Common myeloid progenitor, CD34-positive (primary cell): ENCODE measurements around the gene NR4A2.

Experiments
- CTCF ChIA-PET: fragments of 350-600 bp; sonication (Branson Sonifier 250); formaldehyde crosslinking; loops from one replicate; lab custom pipeline; 2021; ENCODE audit warnings: antibody characterized with exemption; lab: Charles Lee
- POLR2A ChIA-PET: fragments of 350-600 bp; sonication (Branson Sonifier 250); formaldehyde crosslinking; loops from one replicate; lab custom pipeline; 2021; ENCODE audit warnings: antibody characterized with exemption; lab: Charles Lee
- DNase-seq, 3 donors: peaks; one replicate each; pipeline versions ENCODE4 v3.0.0 to v3.0.0-alpha.2; 2013
- H3K27ac ChIP-seq, 2 experiments: 1 replicate in 1 of 2; 2 replicates in 1 of 2; pipeline ENCODE4 v1.7.0; 2013; ENCODE audit warnings: inconsistent platforms in 2 of 2, low read length in 2 of 2, mild to moderate bottlenecking in 2 of 2, low read depth in 1 of 2, moderate library complexity in 1 of 2; ENCODE audit not compliant: severe bottlenecking in 2 of 2, insufficient read depth in 1 of 2, poor library complexity in 1 of 2
- H3K27me3 ChIP-seq, 5 experiments: replicated peaks in 2 of 5; 1 replicate in 3 of 5; 2 replicates in 2 of 5; pipeline versions ENCODE4 v1.6.1 to v1.7.0; 2013; ENCODE audit warnings: low read length in 4 of 5, mild to moderate bottlenecking in 2 of 5, moderate library complexity in 2 of 5, inconsistent platforms in 1 of 5; ENCODE audit not compliant: insufficient read depth in 5 of 5, control insufficient read depth in 4 of 5
- H3K36me3 ChIP-seq, 4 experiments: 1 replicate in 2 of 4; 2 replicates in 2 of 4; pipeline versions ENCODE4 v1.6.1 to v1.7.0; 2013; ENCODE audit warnings: low read length in 3 of 4, control low read depth in 1 of 4, mild to moderate bottlenecking in 1 of 4; ENCODE audit not compliant: control insufficient read depth in 4 of 4, insufficient read depth in 4 of 4
- H3K4me1 ChIP-seq, 4 experiments: 1 replicate in 3 of 4; 2 replicates in 1 of 4; pipeline versions ENCODE4 v1.6.1 to v1.7.1; 2013; ENCODE audit warnings: low read length in 3 of 4, mild to moderate bottlenecking in 3 of 4, control low read depth in 1 of 4, inconsistent platforms in 1 of 4, moderate library complexity in 1 of 4; ENCODE audit not compliant: control insufficient read depth in 4 of 4, insufficient read depth in 4 of 4; ENCODE audit errors: control extremely low read depth in 1 of 4
- H3K4me3 ChIP-seq, 7 experiments: 1 replicate in 4 of 7; 2 replicates in 3 of 7; pipeline versions ENCODE4 v1.5.1 to v1.7.0; 2013; ENCODE audit warnings: mild to moderate bottlenecking in 7 of 7, low read length in 6 of 7, moderate library complexity in 6 of 7, inconsistent platforms in 2 of 7, low read depth in 2 of 7, control low read depth in 1 of 7; ENCODE audit not compliant: insufficient read depth in 4 of 7, control insufficient read depth in 1 of 7; ENCODE audit errors: extremely low read depth in 1 of 7
- H3K9me3 ChIP-seq, 5 experiments: 1 replicate in 4 of 5; 2 replicates in 1 of 5; pipeline versions ENCODE4 v1.6.1 to v1.7.1; 2013; ENCODE audit warnings: low read length in 4 of 5, mild to moderate bottlenecking in 2 of 5, inconsistent platforms in 1 of 5, low read depth in 1 of 5, moderate library complexity in 1 of 5; ENCODE audit not compliant: control insufficient read depth in 4 of 5, insufficient read depth in 2 of 5; ENCODE audit errors: control extremely low read depth in 1 of 5
- WGBS: methylation state at CpG from one replicate; pipeline ENCODE4 v1.1.5; 2013; ENCODE audit not compliant: insufficient coverage; 5-methylcytosine and 5-hydroxymethylcytosine counted together

NR4A2 gene

DNA sequence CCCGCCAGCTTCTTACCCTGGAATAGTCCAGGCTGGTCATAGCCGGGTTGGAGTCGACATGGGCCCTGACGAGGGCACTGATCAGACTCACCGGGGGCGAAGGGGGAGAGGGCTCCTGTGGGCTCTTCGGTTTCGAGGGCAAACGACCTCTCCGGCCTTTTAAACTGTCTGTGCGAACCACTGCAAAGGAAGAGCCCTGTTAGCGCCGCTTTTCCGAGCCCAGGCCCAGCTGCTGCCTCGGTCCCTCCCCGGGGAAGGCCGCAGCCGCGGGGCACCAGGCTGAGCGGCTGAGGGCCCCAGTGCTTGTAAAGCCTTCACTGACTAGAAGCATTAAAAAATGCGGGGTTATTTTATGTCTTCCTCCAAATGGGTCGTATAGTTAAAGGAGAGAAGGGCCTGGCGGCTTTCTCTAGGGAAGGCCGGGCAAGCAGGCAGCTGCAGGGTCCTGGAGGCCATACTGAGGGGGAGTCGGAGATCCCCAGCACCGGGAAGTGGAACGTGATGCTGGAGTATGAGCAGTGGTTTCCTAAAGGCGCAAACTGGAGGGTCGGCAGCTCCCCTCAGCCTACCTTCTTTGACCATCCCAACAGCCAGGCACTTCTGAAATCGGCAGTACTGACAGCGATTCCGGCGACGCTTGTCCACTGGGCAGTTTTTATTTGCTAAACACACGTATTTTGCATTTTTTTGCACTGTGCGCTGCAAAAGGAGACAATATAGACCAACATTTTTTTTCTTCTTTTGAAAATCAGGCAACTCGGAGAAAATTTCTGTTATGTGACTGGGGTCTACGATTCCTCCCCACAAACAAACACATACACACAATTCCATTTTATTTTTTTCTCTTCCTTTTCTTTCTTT, 4.5 kb downstream of the NR4A2 start:
- Histone ChIP-seq H3K36me3 (no peaks in the 10 kb centered on the region), H3K9me3 (peaks cover 0 to 16% (median 0%) of the 10 kb centered on the region in 5 experiments), H3K27ac (no peak overlapping the region), H3K27me3 (peaks cover 31 to 94% (median 69%) of the 10 kb centered on the region in 5 experiments), H3K4me3 (no peak overlapping the region), H3K4me1 (peaks cover 9 to 39% (median 32%) of the 10 kb centered on the region in 4 experiments)
- DNase-seq: peak in 2 of 3 donors; percentile 16 to 27
- WGBS: 23% methylated on average over 34 of the region's 38 CpGs
- POLR2A ChIA-PET: no interaction called here
- CTCF ChIA-PET: interaction anchor here (1.0 to 1.5 kb wide), 2 partner anchors 88 to 261 kb away, joined by 3 to 5 read pairs; no protein-coding TSS in a partner anchor

GRCh38 chr2:156326526-156327095, 5.9 kb downstream of the NR4A2 start:
- Histone ChIP-seq H3K27ac (no peak overlapping the region), H3K4me1 (peaks cover 9 to 37% (median 28%) of the 10 kb centered on the region in 4 experiments), H3K36me3 (no peaks in the 10 kb centered on the region), H3K27me3 (peaks cover 43 to 99% (median 73%) of the 10 kb centered on the region in 5 experiments), H3K9me3 (peaks cover 0 to 16% (median 0%) of the 10 kb centered on the region in 5 experiments), H3K4me3 (no peak overlapping the region)
- 48% methylated on average over 9 of the region's 12 CpGs for WGBS
- DNase-seq: peak in 1 of 3 donors; percentile 12
- POLR2A ChIA-PET: no interaction called here
- CTCF ChIA-PET: interaction anchor here (1.5 kb wide), 1 partner anchor 263 kb away, joined by 5 read pairs; no protein-coding TSS in a partner anchor

GRCh38 chr2:156325688-156326525, 6.6 kb downstream of the NR4A2 start:
- Histone ChIP-seq H3K9me3 (peaks cover 0 to 15% (median 0%) of the 10 kb centered on the region in 5 experiments), H3K36me3 (no peaks in the 10 kb centered on the region), H3K27me3 (peaks cover 40 to 99% (median 72%) of the 10 kb centered on the region in 5 experiments), H3K27ac (no peak overlapping the region), H3K4me3 (no peak overlapping the region), H3K4me1 (peaks cover 4 to 39% (median 26%) of the 10 kb centered on the region in 4 experiments)
- CTCF ChIA-PET: interaction anchor here (1.9 kb wide), 1 partner anchor 9 kb away, joined by 7 read pairs; no protein-coding TSS in a partner anchor
- WGBS: 41% methylated on average over 12 of the region's 12 CpGs
- POLR2A ChIA-PET: no interaction called here
- DNase-seq: peak in 2 of 3 donors; percentile 17 to 27

DNA sequence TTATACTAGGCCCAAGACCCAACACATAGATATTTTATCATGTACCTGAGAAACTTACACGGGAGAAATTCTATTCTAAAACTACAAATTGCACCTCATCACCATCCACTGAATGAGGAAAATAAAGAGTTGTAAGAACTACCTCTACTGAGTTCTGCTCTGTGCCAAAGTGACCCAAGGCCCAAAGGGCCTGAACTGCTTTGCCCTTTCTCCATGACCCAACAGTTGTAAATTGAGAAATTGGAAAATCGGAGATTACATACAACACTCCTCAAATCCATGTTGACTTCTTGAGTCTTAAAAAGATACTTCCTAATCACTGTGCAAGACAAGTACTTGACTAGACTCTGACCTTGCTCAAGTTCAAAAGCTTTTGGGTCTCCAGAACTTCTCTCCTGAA, 8.8 kb downstream of the NR4A2 start:
- ChIA-PET POLR2A (no interaction called here), CTCF (interaction anchor here (0.7 to 1.9 kb wide), 2 partner anchors 11 to 932 kb away, joined by 3 to 7 read pairs; no protein-coding TSS in a partner anchor)
- peak in 2 of 3 donors; percentile 21 to 26 for DNase-seq
- H3K36me3 ChIP-seq: no peaks in the 10 kb centered on the region
- H3K4me1 ChIP-seq: peaks cover 5 to 36% (median 28%) of the 10 kb centered on the region in 4 experiments
- H3K27me3 ChIP-seq: peaks cover 38 to 99% (median 76%) of the 10 kb centered on the region in 5 experiments
- no peak overlapping the region for H3K27ac ChIP-seq
- peaks cover 0 to 2% (median 0%) of the 10 kb centered on the region in 5 experiments for H3K9me3 ChIP-seq
- no CpG with 5 or more reads among the region's 2 CpGs for WGBS
- H3K4me3 ChIP-seq: no peak overlapping the region

DNA sequence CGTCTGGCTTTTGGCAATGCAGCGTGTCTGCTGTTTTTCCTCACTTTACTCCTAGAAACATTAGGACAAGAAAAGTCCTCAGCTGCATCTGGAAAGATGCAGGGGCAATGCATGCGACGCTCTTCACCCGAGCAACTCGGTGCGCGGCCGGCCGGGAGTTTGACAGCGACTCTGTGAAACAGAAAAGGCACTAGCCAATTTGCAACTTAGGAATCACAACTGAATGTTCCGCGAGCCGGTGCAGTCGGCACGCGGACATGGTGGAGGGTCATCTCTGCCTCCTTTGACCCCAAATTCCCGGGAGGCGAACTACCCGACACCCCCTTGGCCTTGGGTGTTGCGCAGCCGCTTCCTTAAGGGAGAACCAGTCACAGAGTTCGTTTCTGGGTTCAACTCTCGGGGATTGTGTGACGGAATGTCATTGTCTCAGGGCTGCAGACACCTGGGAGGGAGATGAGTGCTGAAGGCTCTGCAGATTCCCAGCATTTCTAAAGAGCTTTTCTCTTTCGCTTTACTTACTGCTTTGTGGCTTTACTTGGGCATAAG, 9.8 kb downstream of the NR4A2 start:
- CTCF ChIA-PET: interaction anchor here (0.9 to 1.3 kb wide), 3 partner anchors 12 to 188 kb away, joined by 3 to 5 read pairs (median 4); no protein-coding TSS in a partner anchor
- Histone ChIP-seq H3K27ac (no peak overlapping the region), H3K9me3 (peaks cover 0 to 2% (median 0%) of the 10 kb centered on the region in 5 experiments), H3K36me3 (no peaks in the 10 kb centered on the region), H3K4me1 (peaks cover 5 to 33% (median 24%) of the 10 kb centered on the region in 4 experiments), H3K4me3 (peak overlapping the region in 3 of 7 experiments; percentile 1 to 35 (median 4)), H3K27me3 (peaks cover 42 to 99% (median 72%) of the 10 kb centered on the region in 5 experiments)
- POLR2A ChIA-PET: no interaction called here
- DNase-seq: peak in 2 of 3 donors; percentile 31 to 43
- WGBS: 4% methylated on average over 24 of the region's 26 CpGs

DNA sequence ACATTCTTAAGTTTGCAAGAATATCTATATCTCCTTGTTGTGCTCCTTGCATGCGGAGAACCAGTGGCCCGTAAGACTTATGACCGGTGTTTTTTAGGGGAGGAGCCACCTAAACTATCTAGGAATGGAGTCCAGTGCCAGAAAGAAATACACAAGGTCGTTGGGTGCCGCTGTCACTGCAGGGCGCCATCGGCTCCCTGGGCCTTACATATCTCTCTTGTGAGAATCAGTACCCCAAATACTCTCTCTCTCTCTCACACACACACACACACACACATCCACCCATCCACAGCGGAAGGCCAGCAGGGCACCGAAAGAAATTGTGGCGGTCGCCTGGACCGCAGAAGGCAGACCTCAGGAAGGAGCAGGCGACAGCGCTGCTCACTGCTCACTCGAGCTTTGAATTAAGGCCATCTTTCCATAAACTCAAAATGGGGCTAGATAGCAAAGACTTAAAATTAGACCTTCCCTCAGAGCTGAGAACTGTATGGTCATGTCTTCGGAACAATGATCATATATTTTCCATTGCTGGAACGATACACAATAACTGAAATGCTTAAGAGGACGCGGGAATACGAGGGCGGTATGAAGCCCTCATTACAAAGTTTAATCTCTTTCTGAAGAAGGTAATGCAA, 10.4 kb downstream of the NR4A2 start:
- peak in 2 of 3 donors; percentile 66 to 76 for DNase-seq

More for the DNA sequence above, 10.4 kb downstream of the NR4A2 start:
- Histone ChIP-seq H3K36me3 (no peaks in the 10 kb centered on the region), H3K4me1 (peaks cover 5 to 33% (median 24%) of the 10 kb centered on the region in 4 experiments), H3K9me3 (no peaks in the 10 kb centered on the region), H3K27me3 (peaks cover 47 to 99% (median 66%) of the 10 kb centered on the region in 5 experiments), H3K27ac (no peak overlapping the region), H3K4me3 (peak overlapping the region in 2 of 7 experiments; percentile 22 to 35)
- ChIA-PET CTCF (interaction anchor here (0.9 to 1.3 kb wide), 3 partner anchors 13 to 188 kb away, joined by 3 to 5 read pairs (median 4); no protein-coding TSS in a partner anchor), POLR2A (no interaction called here)
- WGBS: 8% methylated on average over 18 of the region's 21 CpGs
